Body of pancreas (tissue), 4 donors: Measurements from ENCODE around the gene NPPC. TPM values are rescaled to one million over a fixed set of nuclear protein-coding genes. Genes with fewer than 3 reads are reported as not detected.

Experiments
- ATAC-seq: fragments of 150-250 bp; one replicate; pipeline ENCODE4 v1.9.1; 2016
- DNase-seq, 4 donors: peaks; one replicate each; pipeline ENCODE4 v3.0.0-alpha.2; 2019
- H3K27ac ChIP-seq, 4 donors: fragments of 200-600 bp; sonication (generic); 1 replicate in 3 of 4; 2 replicates in 1 of 4; pipeline versions ENCODE4 v1.5.1 to v1.6.1; 2016 to 2019; ENCODE audit warnings: mild to moderate bottlenecking in 1 of 4, mixed read lengths in 1 of 4, moderate library complexity in 1 of 4
- H3K27me3 ChIP-seq, 2 donors: fragments of 200-600 bp; sonication (generic); one replicate each; pipeline ENCODE4 v1.6.0; 2016; ENCODE audit warnings: mild to moderate bottlenecking in 1 of 2
- H3K36me3 ChIP-seq, 2 donors: fragments of 200-600 bp; sonication (generic); replicated peaks in 1 of 2; 2 replicates each; pipeline ENCODE4 v1.5.1; 2016; ENCODE audit warnings: low read depth in 2 of 2; ENCODE audit not compliant: insufficient read depth in 1 of 2
- H3K4me1 ChIP-seq: fragments of 200-600 bp; sonication (generic); one replicate; pipeline ENCODE4 v1.6.0; 2016
- H3K4me3 ChIP-seq, 2 donors: fragments of 200-600 bp; sonication (generic); 1 replicate in 1 of 2; 2 replicates in 1 of 2; pipeline ENCODE4 v1.5.1; 2016 to 2019
- H3K9me3 ChIP-seq, 3 donors: fragments of 200-600 bp; sonication (generic); 1 replicate in 2 of 3; 2 replicates in 1 of 3; pipeline ENCODE4 v1.5.1; 2016
- CTCF ChIP-seq, 7 experiments: fragments of 450-650 bp in 4 of 7; fragments of 200-600 bp in 3 of 7; sonication (generic) in 3 of 7; IDR thresholded peaks; one replicate each; pipeline ENCODE4 v1.5.1; 2016 to 2019; ENCODE audit warnings: antibody characterized with exemption in 7 of 7
- POLR2A ChIP-seq, 3 donors: fragments of 450-650 bp; IDR thresholded peaks; one replicate each; pipeline ENCODE4 v1.6.1; 2016; ENCODE audit warnings: antibody characterized with exemption in 3 of 3, mild to moderate bottlenecking in 2 of 3
- WGBS, 2 donors: methylation state at CpG; one replicate each; pipeline ENCODE4 v1.1.5; 2017; 5-methylcytosine and 5-hydroxymethylcytosine counted together
- intact Hi-C: fragments of 100-400 bp; cut with DNase I; formaldehyde crosslinking; loops from one replicate; pipeline ENCODE4 v1.15.1; 2023
- total RNA-seq, 2 donors: library from RNA; depleted of rRNA; stranded (reverse); fragments of >200 nt; gene quantifications; one replicate each; pipeline ENCODE4 v1.1.0, GENCODE V29; 2016

Gene NPPC
- total RNA-seq, 2 donors from 2014 or later: 1.3 TPM; not detected in 1

GRCh38 chr2:231929961-231930592, 3.9 kb upstream of the NPPC start:
- Histone ChIP-seq H3K27me3 (peaks cover 0 to 17% of the 10 kb centered on the region in 2 donors), H3K4me1 (peaks cover 22% of the 10 kb centered on the region), H3K4me3 (no peak overlapping the region), H3K27ac (no peak overlapping the region), H3K36me3 (no peaks in the 10 kb centered on the region), H3K9me3 (no peaks in the 10 kb centered on the region)
- intact Hi-C loops: loop anchor here (5.0 to 10.0 kb wide), 3 partner anchors 212 to 505 kb away; no protein-coding TSS in a partner anchor
- DNase-seq: peak in 1 of 4 donors; percentile 27
- no peak for ATAC-seq
- WGBS, 2 donors: 15 to 34% methylated on average over 10 to 11 of the region's 11 CpGs
- TF ChIP-seq POLR2A (IDR thresholded peaks at IDR 0.05) (no peak), CTCF (IDR thresholded peaks at IDR 0.05) (no peak)

DNA sequence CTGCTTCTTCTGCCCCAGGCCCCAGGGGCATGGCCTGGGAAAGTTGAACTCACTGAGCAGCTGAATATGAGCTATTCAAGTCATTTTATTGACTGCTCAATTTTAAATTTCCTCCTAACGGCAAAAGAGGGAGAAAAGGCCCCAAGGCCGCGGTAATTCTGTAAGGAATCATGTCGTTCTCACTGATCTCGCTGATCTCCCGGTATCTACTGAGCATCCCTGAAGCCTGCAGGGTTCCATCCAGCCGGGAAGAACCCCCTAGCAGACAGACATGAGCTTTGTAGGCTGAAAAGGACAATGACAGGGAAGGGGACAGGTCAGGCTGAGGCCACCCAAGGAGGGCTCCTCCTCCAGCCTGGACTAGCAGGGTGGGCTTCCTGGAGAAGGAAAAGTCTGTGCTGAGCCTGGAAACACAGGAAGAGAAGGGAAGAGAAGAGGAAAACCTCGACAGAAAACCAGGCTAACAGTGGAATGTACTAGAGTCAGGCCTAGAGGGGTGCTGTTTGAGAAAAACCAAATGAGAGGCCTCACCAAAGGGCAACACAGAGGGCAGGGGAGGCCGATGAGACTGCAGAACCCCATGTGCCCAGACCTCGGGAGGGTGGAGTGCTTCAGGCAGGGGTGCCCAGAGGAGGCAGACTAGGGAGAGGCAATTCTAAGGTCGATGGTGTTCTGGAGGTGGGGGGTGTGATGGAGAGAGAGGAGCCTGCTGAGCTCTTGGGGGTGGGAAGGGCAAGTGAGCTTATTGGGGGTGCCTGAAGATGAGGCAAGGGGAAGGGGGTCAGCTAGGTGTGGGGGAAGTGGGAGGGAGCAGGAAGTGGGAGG, 2.9 kb upstream of the NPPC start:
- H3K27ac ChIP-seq: no peak overlapping the region
- ATAC-seq (no peak), DNase-seq (no peak)
- intact Hi-C loops: loop anchor here (5.0 to 10.0 kb wide), 2 partner anchors 398 to 506 kb away; no protein-coding TSS in a partner anchor
- H3K9me3 ChIP-seq: no peaks in the 10 kb centered on the region
- no peak overlapping the region for H3K4me3 ChIP-seq
- no peak for TF ChIP-seq CTCF (IDR thresholded peaks at IDR 0.05)
- no peak for TF ChIP-seq POLR2A (IDR thresholded peaks at IDR 0.05)
- H3K4me1 ChIP-seq: peaks cover 26% of the 10 kb centered on the region
- H3K27me3 ChIP-seq: peaks cover 0 to 23% of the 10 kb centered on the region in 2 donors
- H3K36me3 ChIP-seq: no peaks in the 10 kb centered on the region
- 61 to 66% methylated on average over 11 of the region's 11 CpGs for WGBS, 2 donors

DNA sequence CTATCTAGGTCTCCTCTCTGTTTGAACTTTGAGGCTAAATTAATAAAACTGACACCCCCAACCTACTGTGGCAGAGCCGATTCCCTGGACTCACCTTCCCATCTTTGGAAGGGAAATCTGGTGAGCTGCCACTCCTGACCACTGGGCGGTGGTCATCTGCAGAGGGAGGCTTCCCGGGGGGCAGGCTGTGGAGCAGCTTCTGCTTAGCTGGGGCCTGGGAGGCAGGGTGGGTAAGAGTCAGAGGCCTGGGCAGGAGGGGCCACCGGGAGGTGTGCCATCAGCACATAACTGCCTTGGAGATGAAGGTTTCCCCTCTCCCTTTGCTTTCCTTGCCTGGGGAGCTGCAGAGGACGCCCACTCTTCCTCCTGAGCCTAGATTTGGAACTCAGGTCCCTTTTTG, 2.3 kb upstream of the NPPC start:
- no peak for ATAC-seq
- H3K4me3 ChIP-seq: no peak overlapping the region
- no peaks in the 10 kb centered on the region for H3K36me3 ChIP-seq
- 62 to 79% methylated on average over 4 to 5 of the region's 5 CpGs for WGBS, 2 donors
- H3K27me3 ChIP-seq: peaks cover 0 to 25% of the 10 kb centered on the region in 2 donors
- no peaks in the 10 kb centered on the region for H3K9me3 ChIP-seq
- intact Hi-C loops: loop anchor here (5.0 to 10.0 kb wide), 2 partner anchors 399 to 506 kb away; no protein-coding TSS in a partner anchor
- TF ChIP-seq CTCF (IDR thresholded peaks at IDR 0.05) (no peak), POLR2A (IDR thresholded peaks at IDR 0.05) (no peak)
- no peak overlapping the region for H3K27ac ChIP-seq
- H3K4me1 ChIP-seq: peaks cover 26% of the 10 kb centered on the region
- DNase-seq: no peak

DNA sequence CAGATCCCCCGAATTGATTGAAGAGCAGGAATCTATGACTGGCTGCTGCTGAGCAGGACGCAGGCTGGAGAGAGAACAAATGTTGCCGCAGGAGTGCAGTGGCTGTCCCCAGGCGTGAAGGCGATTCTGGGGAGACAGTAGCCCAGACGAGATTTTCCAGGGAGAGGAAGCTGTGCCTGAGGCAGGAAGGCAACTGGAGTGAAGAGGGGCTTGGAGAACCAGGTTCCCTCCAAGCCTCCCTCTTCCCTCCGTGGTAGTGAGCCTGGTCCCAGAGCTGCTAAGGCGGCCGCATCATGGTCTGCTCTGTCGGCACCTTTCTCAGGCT, 1.3 kb upstream of the NPPC start:
- WGBS, 2 donors: 45 to 60% methylated on average over 10 of the region's 10 CpGs
- Histone ChIP-seq H3K9me3 (no peaks in the 10 kb centered on the region), H3K4me1 (peaks cover 26% of the 10 kb centered on the region), H3K27ac (no peak overlapping the region), H3K4me3 (no peak overlapping the region), H3K27me3 (peaks cover 0 to 25% of the 10 kb centered on the region in 2 donors), H3K36me3 (no peaks in the 10 kb centered on the region)
- no peak for DNase-seq
- no peak for TF ChIP-seq CTCF (IDR thresholded peaks at IDR 0.05)
- no peak for TF ChIP-seq POLR2A (IDR thresholded peaks at IDR 0.05)
- no peak for ATAC-seq
- intact Hi-C loops: loop anchor here (5.0 to 10.0 kb wide), 2 partner anchors 400 to 507 kb away; no protein-coding TSS in a partner anchor
